SU-DHL-6 (cell line): ENCODE data around the gene SFSWAP.

Experiments
- CTCF ChIP-seq: fragments of 200-600 bp; sonication (generic); IDR thresholded peaks from one replicate; pipeline ENCODE4 v1.5.1; 2017; ENCODE audit warnings: antibody characterized with exemption, mild to moderate bottlenecking, low read length, moderate library complexity; ENCODE audit not compliant: insufficient read depth, poor library complexity, severe bottlenecking
- EZH2phosphoT487 ChIP-seq: fragments of 200-600 bp; sonication (generic), shearing (Covaris generic); conservative IDR thresholded peaks from 2 replicates; pipeline ENCODE4 v1.6.1; 2018; ENCODE audit warnings: mild to moderate bottlenecking, antibody characterized with exemption, low read length, moderate library complexity, mixed read lengths

GRCh38 chr12:131801254-131801866, 90.5 kb downstream of the SFSWAP start:
- TF ChIP-seq CTCF (no peak), EZH2phosphoT487 (no peak)
